Suprapubic skin (tissue), 4 donors: ENCODE results near the gene ERAS.

Experiments
- EP300 ChIP-seq: sonication (generic); formaldehyde crosslinking; IDR thresholded peaks from one replicate; pipeline ENCODE4 v1.6.1; 2017; ENCODE audit warnings: antibody characterized with exemption
- POLR2AphosphoS5 ChIP-seq, 3 donors: sonication (generic); formaldehyde crosslinking; IDR thresholded peaks; one replicate each; pipeline ENCODE4 v1.6.1; 2017; ENCODE audit warnings: antibody characterized with exemption in 3 of 3
- TF ChIP-seq, protein P1 (sequence below), 2 donors: fragments of 200-600 bp in 1 of 2; fragments of 450-650 bp in 1 of 2; sonication (generic) in 1 of 2; IDR thresholded peaks; one replicate each; pipeline ENCODE4 v1.5.1; 2016 to 2019; ENCODE audit warnings: antibody characterized with exemption in 2 of 2, mild to moderate bottlenecking in 1 of 2, moderate library complexity in 1 of 2

DNA sequence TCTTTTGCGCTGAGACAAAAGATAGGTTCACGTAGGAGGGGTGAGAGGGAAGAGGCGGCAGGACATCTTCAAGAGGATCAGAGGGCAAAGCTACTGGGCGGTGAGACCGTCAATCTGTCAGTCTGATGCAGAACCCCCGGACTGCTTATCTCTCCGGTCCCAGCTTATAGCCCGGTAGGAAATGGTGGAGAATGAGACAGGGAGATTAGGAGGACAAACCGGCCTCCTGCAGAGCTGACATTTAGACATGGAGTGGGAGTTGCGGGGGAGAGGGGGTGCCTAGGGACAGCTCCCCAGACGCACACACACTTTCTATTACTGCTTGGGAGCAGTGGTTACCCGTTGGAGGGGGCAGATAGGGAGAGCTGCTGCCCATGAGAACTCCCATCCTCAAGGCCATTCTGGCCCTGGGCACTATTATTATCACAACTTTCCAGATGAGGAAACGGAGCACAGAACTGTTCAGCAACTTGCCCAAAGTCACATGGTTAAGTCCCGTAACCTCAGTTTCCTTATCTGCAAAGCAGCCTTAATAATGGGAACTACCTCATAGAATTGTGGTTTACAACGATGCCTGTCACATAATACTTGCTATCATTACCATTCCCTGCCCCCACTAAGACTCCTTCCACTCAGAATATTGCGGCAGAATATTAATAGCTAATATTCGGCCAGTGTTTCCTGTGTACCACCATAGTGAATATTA is 25.6 kb upstream of the ERAS start:
- TF ChIP-seq EP300 (no peak), POLR2AphosphoS5 (IDR thresholded peaks at IDR 0.05) (no peak)
- TF ChIP-seq, protein P1, sequence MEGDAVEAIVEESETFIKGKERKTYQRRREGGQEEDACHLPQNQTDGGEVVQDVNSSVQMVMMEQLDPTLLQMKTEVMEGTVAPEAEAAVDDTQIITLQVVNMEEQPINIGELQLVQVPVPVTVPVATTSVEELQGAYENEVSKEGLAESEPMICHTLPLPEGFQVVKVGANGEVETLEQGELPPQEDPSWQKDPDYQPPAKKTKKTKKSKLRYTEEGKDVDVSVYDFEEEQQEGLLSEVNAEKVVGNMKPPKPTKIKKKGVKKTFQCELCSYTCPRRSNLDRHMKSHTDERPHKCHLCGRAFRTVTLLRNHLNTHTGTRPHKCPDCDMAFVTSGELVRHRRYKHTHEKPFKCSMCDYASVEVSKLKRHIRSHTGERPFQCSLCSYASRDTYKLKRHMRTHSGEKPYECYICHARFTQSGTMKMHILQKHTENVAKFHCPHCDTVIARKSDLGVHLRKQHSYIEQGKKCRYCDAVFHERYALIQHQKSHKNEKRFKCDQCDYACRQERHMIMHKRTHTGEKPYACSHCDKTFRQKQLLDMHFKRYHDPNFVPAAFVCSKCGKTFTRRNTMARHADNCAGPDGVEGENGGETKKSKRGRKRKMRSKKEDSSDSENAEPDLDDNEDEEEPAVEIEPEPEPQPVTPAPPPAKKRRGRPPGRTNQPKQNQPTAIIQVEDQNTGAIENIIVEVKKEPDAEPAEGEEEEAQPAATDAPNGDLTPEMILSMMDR (IDR thresholded peaks at IDR 0.05): no peak
